Stimulated activated CD4-positive, alpha-beta T cell treated with anti-CD3 and anti-CD28 coated beads, TNF-alpha, amount 100 ng/mL, for 4 hours (primary cell): ENCODE data around the gene TMEM121.

ENCODE experiments used
- DNase-seq, 3 experiments: peaks; one replicate each; pipeline ENCODE4 v3.0.0-alpha.2; 2020; ENCODE audit warnings: low read depth in 3 of 3

TMEM121 gene

GRCh38 chr14:105498430-105499255 lies 27.7 kb upstream of the TMEM121 start:
- DNase-seq: no peak

GRCh38 chr14:105499256-105500035 lies 26.9 kb upstream of the TMEM121 start:
- DNase-seq: no peak

- no peak for DNase-seq
These were observed 26.2 kb upstream of the TMEM121 start for GRCh38 chr14:105500036-105500725.

- no peak for DNase-seq
These were observed 25.7 kb upstream of the TMEM121 start for GRCh38 chr14:105500726-105501101.

GRCh38 chr14:105501504-105502291 lies 24.7 kb upstream of the TMEM121 start:
- no peak for DNase-seq

GRCh38 chr14:105502446-105503295 lies 23.7 kb upstream of the TMEM121 start:
- DNase-seq: no peak

GRCh38 chr14:105503296-105503640 lies 23.1 kb upstream of the TMEM121 start:
- DNase-seq: no peak

- DNase-seq: no peak
These were observed 22.3 kb upstream of the TMEM121 start for GRCh38 chr14:105503935-105504692.

GRCh38 chr14:105505101-105505500 lies 21.3 kb upstream of the TMEM121 start:
- no peak for DNase-seq

GRCh38 chr14:105507247-105507646 lies 19.1 kb upstream of the TMEM121 start:
- no peak for DNase-seq

GRCh38 chr14:105508069-105508468 lies 18.3 kb upstream of the TMEM121 start:
- no peak for DNase-seq

- DNase-seq: no peak
These were observed 17.8 kb upstream of the TMEM121 start for GRCh38 chr14:105508601-105509000.

- DNase-seq: no peak
These were observed 9.3 kb upstream of the TMEM121 start for GRCh38 chr14:105517096-105517495.

- no peak for DNase-seq
These were observed 6.3 kb upstream of the TMEM121 start for GRCh38 chr14:105519946-105520698.

GRCh38 chr14:105525326-105525725 lies 1.1 kb upstream of the TMEM121 start:
- no peak for DNase-seq

- no peak for DNase-seq
These were observed 495 bp downstream of the TMEM121 start for GRCh38 chr14:105526776-105527380.

- no peak for DNase-seq
These were observed 1.0 kb downstream of the TMEM121 start for GRCh38 chr14:105527381-105527825.

GRCh38 chr14:105527826-105528585 lies 1.6 kb downstream of the TMEM121 start:
- DNase-seq: peak; percentile 64 to 71 (median 69)
